Fibroblast of skin of right biceps (primary cell): ENCODE data around the gene TPPP3.
A peak's percentile ranks its signal among the peaks of the same experiment; 100 is the strongest.
"Not testable (repeated sequence)": the region's sequence is repeated elsewhere in the genome, so short reads cannot be mapped to it uniquely, and the experiment has no call there.

ENCODE experiments used
- DNase-seq: peaks from one replicate; pipeline ENCODE4 v3.0.0-alpha.2; 2013

TPPP3 gene

GRCh38 chr16:67388591-67388990 is 4.7 kb downstream of the TPPP3 start:
- no peak for DNase-seq

- no peak for DNase-seq
Measured at GRCh38 chr16:67388191-67388590, 5.1 kb downstream of the TPPP3 start.

- DNase-seq, result no peak
Measured at GRCh38 chr16:67387479-67388079, 5.7 kb downstream of the TPPP3 start.

- DNase-seq, result no peak
Measured at GRCh38 chr16:67386861-67387455, 6.3 kb downstream of the TPPP3 start.

GRCh38 chr16:67384778-67385510 is 8.4 kb downstream of the TPPP3 start:
- no peak for DNase-seq

- DNase-seq, result no peak
Measured at GRCh38 chr16:67383284-67383683, 10.0 kb downstream of the TPPP3 start.

GRCh38 chr16:67378642-67379041 is 14.7 kb downstream of the TPPP3 start:
- DNase-seq, result no peak

- not testable (repeated sequence) for DNase-seq
Measured at GRCh38 chr16:67376012-67376411, 17.3 kb downstream of the TPPP3 start.

GRCh38 chr16:67372664-67373063 is 20.6 kb downstream of the TPPP3 start:
- peak; percentile 18 for DNase-seq

GRCh38 chr16:67370661-67371060 is 22.6 kb downstream of the TPPP3 start:
- no peak for DNase-seq

- no peak for DNase-seq
Measured at GRCh38 chr16:67364600-67365235, 28.6 kb downstream of the TPPP3 start.

- DNase-seq, result no peak
Measured at GRCh38 chr16:67361038-67361437, 32.3 kb downstream of the TPPP3 start.

GRCh38 chr16:67359540-67360269 is 33.6 kb downstream of the TPPP3 start:
- DNase-seq, result not testable (repeated sequence)

- DNase-seq, result no peak
Measured at GRCh38 chr16:67357561-67357960, 35.7 kb downstream of the TPPP3 start.

- no peak for DNase-seq
Measured at GRCh38 chr16:67356396-67356795, 36.9 kb downstream of the TPPP3 start.

GRCh38 chr16:67352463-67352862 is 40.8 kb downstream of the TPPP3 start:
- DNase-seq, result not testable (repeated sequence)

- DNase-seq, result no peak
Measured at GRCh38 chr16:67350324-67350723, 43.0 kb downstream of the TPPP3 start.

GRCh38 chr16:67349172-67349571 is 44.1 kb downstream of the TPPP3 start:
- DNase-seq, result peak; percentile 31

GRCh38 chr16:67346341-67346740 is 47.0 kb downstream of the TPPP3 start:
- DNase-seq, result no peak

GRCh38 chr16:67345401-67345800 is 47.9 kb downstream of the TPPP3 start:
- DNase-seq, result no peak

- no peak for DNase-seq
Measured at GRCh38 chr16:67342616-67343015, 50.7 kb downstream of the TPPP3 start.

GRCh38 chr16:67341250-67341649 is 52.0 kb downstream of the TPPP3 start:
- no peak for DNase-seq
